ENCODE measurements around the gene AARS2.

DNA sequence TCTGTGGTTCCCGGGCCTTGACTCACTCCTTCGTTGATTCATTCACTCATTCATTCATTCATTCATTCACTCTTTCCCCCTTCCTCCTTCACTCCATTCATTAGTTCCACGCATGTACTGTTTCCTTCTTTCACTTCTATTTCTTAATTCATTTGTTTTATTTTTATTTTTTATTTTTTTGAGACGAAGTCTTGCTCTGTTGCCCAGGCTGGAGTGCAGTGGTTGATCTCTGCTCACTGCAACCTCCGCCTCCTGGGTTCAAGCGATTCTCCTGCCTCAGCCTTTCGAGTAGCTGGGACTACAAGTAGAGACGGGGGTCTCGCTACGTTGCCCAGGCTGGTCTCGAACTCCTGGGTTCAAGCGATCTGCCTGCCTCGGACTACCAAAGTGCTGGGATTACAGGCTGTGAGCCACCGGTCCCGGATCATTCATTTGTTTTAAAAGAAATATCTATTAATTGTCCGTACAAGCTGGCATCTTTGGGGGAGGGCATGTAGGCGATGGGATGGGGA lies 47.4 kb downstream of the AARS2 start:
- TF ChIP-seq, protein P1, sequence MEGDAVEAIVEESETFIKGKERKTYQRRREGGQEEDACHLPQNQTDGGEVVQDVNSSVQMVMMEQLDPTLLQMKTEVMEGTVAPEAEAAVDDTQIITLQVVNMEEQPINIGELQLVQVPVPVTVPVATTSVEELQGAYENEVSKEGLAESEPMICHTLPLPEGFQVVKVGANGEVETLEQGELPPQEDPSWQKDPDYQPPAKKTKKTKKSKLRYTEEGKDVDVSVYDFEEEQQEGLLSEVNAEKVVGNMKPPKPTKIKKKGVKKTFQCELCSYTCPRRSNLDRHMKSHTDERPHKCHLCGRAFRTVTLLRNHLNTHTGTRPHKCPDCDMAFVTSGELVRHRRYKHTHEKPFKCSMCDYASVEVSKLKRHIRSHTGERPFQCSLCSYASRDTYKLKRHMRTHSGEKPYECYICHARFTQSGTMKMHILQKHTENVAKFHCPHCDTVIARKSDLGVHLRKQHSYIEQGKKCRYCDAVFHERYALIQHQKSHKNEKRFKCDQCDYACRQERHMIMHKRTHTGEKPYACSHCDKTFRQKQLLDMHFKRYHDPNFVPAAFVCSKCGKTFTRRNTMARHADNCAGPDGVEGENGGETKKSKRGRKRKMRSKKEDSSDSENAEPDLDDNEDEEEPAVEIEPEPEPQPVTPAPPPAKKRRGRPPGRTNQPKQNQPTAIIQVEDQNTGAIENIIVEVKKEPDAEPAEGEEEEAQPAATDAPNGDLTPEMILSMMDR (conservative IDR thresholded peaks at IDR 0.05) = no peak
- no peak for TF ChIP-seq ZFX (IDR thresholded peaks at IDR 0.05)
